H1 (cell line): ENCODE results near the gene SPTBN4. TPM values are rescaled to one million over a fixed set of nuclear protein-coding genes. Genes with fewer than 3 reads are reported as not detected.
A peak's percentile ranks its signal among the peaks of the same experiment; 100 is the strongest.

ENCODE experiments used
- CTCF ChIA-PET: fragments of 300-600 bp; sonication (Branson Sonifier 250); formaldehyde crosslinking; loops from one replicate; lab custom pipeline; 2021; ENCODE audit not compliant: partially characterized antibody; lab: Charles Lee
- POLR2A ChIA-PET: fragments of 300-600 bp; sonication (Branson Sonifier 250); formaldehyde crosslinking; loops from one replicate; lab custom pipeline; 2021; ENCODE audit warnings: inconsistent platforms; ENCODE audit not compliant: partially characterized antibody; lab: Charles Lee
- DNase-seq, 2 experiments: peaks; one replicate each; pipeline versions ENCODE4 v3.0.0 to v3.0.0-alpha.2; 2010 to 2022; ENCODE audit warnings: low spot score in 2 of 2, low read depth in 1 of 2, mixed read lengths in 1 of 2
- FAIRE-seq: peaks from 2 replicates; lab custom pipeline; 2011; peaks lifted over from hg19 to GRCh38; lab: Jason Lieb, UNC
- H2AFZ ChIP-seq: 2 replicates; pipeline ENCODE4 v1.8.1; 2012; ENCODE audit warnings: low read length, inconsistent platforms
- H2AK5ac ChIP-seq: 2 replicates; pipeline ENCODE4 v1.6.1; 2013; ENCODE audit warnings: low read depth, low read length
- H2BK120ac ChIP-seq: replicated peaks from 2 replicates; pipeline ENCODE3; 2013; ENCODE audit warnings: low read depth, low read length, inconsistent platforms
- H2BK12ac ChIP-seq: 2 replicates; pipeline ENCODE4 v1.6.1; 2013; ENCODE audit warnings: low read depth, low read length
- H2BK15ac ChIP-seq: 2 replicates; pipeline ENCODE4 v1.6.1; 2013; ENCODE audit warnings: low read length
- H2BK20ac ChIP-seq: 2 replicates; pipeline ENCODE4 v1.6.1; 2013; ENCODE audit warnings: low read length
- H2BK5ac ChIP-seq: 2 replicates; pipeline ENCODE4 v1.6.1; 2013; ENCODE audit warnings: low read depth, low read length
- H3K14ac ChIP-seq: 2 replicates; pipeline ENCODE4 v1.6.1; 2013; ENCODE audit warnings: inconsistent platforms; ENCODE audit not compliant: insufficient read length
- H3K18ac ChIP-seq: 2 replicates; pipeline ENCODE4 v1.6.1; 2013; ENCODE audit warnings: low read length; ENCODE audit errors: extremely low read depth
- H3K23ac ChIP-seq: 2 replicates; pipeline ENCODE4 v1.6.1; 2013; ENCODE audit warnings: inconsistent platforms; ENCODE audit not compliant: insufficient read length
- H3K23me2 ChIP-seq: 2 replicates; pipeline ENCODE4 v1.6.1; 2013; ENCODE audit warnings: low read depth, low read length
- H3K27ac ChIP-seq: 2 replicates; pipeline ENCODE4 v1.6.1; 2011; ENCODE audit warnings: low read depth, low read length, inconsistent platforms
- H3K27me3 ChIP-seq, 4 experiments: replicated peaks in 1 of 4; 1 replicate in 1 of 4; 2 replicates in 3 of 4; pipeline versions ENCODE4 v1.6.1 to v1.8.1; 2011 to 2013; ENCODE audit warnings: low read length in 3 of 4, mild to moderate bottlenecking in 3 of 4, inconsistent platforms in 2 of 4, mixed read lengths in 2 of 4, moderate library complexity in 1 of 4; ENCODE audit not compliant: control insufficient read depth in 3 of 4, insufficient read depth in 3 of 4; ENCODE audit errors: extremely low read depth in 1 of 4
- H3K36me3 ChIP-seq, 4 experiments: 2 replicates each; pipeline versions ENCODE4 v1.6.1 to v1.8.1; 2011 to 2013; ENCODE audit warnings: mild to moderate bottlenecking in 4 of 4, low read length in 3 of 4, moderate library complexity in 2 of 4, control low read depth in 1 of 4, inconsistent platforms in 1 of 4; ENCODE audit not compliant: insufficient read depth in 4 of 4, control insufficient read depth in 2 of 4
- H3K4ac ChIP-seq: replicated peaks from 2 replicates; pipeline ENCODE3; 2013; ENCODE audit warnings: low read length, low read depth, mixed read lengths, inconsistent platforms; ENCODE audit not compliant: insufficient read length
- H3K4me1 ChIP-seq, 4 experiments: replicated peaks in 1 of 4; 1 replicate in 1 of 4; 2 replicates in 3 of 4; pipeline versions ENCODE4 v1.6.1 to v1.8.1; 2011 to 2013; ENCODE audit warnings: low read length in 3 of 4, inconsistent platforms in 2 of 4, mixed read lengths in 1 of 4; ENCODE audit not compliant: insufficient read depth in 4 of 4, control insufficient read depth in 3 of 4
- H3K4me2 ChIP-seq, 2 experiments: 2 replicates each; pipeline versions ENCODE4 v1.6.1 to v1.8.1; 2011 to 2013; ENCODE audit warnings: low read depth in 2 of 2, low read length in 2 of 2, control low read depth in 1 of 2, inconsistent platforms in 1 of 2, mild to moderate bottlenecking in 1 of 2; ENCODE audit not compliant: insufficient read depth in 1 of 2
- H3K4me3 ChIP-seq, 4 experiments: fragments of 200-600, 300-600 bp in 1 of 4; sonication (generic), shearing (Covaris generic), sonication (Bioruptor Twin) in 1 of 4; 2 replicates each; pipeline versions ENCODE4 v1.5.1 to v1.8.1; 2011 to 2016; ENCODE audit warnings: low read length in 4 of 4, low read depth in 3 of 4, control low read depth in 2 of 4, inconsistent platforms in 2 of 4, mild to moderate bottlenecking in 2 of 4, mixed read lengths in 1 of 4, moderate library complexity in 1 of 4; ENCODE audit not compliant: insufficient read depth in 2 of 4; ENCODE audit errors: extremely low read depth in 1 of 4
- H3K56ac ChIP-seq: replicated peaks from 2 replicates; pipeline ENCODE3; 2013; ENCODE audit warnings: low read depth, mild to moderate bottlenecking, mixed read lengths, low read length, inconsistent platforms; ENCODE audit not compliant: insufficient read length
- H3K79me1 ChIP-seq: 2 replicates; pipeline ENCODE4 v1.6.1; 2013; ENCODE audit warnings: low read depth, low read length, control low read depth
- H3K79me2 ChIP-seq, 2 experiments: 2 replicates each; pipeline versions ENCODE4 v1.6.1 to v1.8.1; 2012 to 2013; ENCODE audit warnings: low read length in 2 of 2, mild to moderate bottlenecking in 2 of 2, inconsistent platforms in 1 of 2; ENCODE audit not compliant: insufficient read depth in 2 of 2, control insufficient read depth in 1 of 2
- H3K9ac ChIP-seq, 4 experiments: replicated peaks in 1 of 4; 1 replicate in 1 of 4; 2 replicates in 3 of 4; pipeline versions ENCODE4 v1.6.1 to v1.8.1; 2011 to 2013; ENCODE audit warnings: low read depth in 3 of 4, low read length in 3 of 4, control low read depth in 2 of 4, mild to moderate bottlenecking in 2 of 4, moderate library complexity in 2 of 4, inconsistent platforms in 1 of 4; ENCODE audit errors: extremely low read depth in 1 of 4
- H3K9me3 ChIP-seq, 2 experiments: 2 replicates each; pipeline versions ENCODE4 v1.6.1 to v1.8.1; 2012 to 2013; ENCODE audit warnings: mild to moderate bottlenecking in 2 of 2, moderate library complexity in 2 of 2, control low read depth in 1 of 2, inconsistent platforms in 1 of 2, low read depth in 1 of 2, low read length in 1 of 2, mixed read lengths in 1 of 2; ENCODE audit not compliant: insufficient read depth in 2 of 2
- H4K20me1 ChIP-seq, 2 experiments: replicated peaks in 1 of 2; 2 replicates each; pipeline versions ENCODE3 to v1.8.1; 2011 to 2013; ENCODE audit warnings: inconsistent platforms in 2 of 2, low read length in 2 of 2, mild to moderate bottlenecking in 1 of 2; ENCODE audit not compliant: insufficient read depth in 2 of 2, control insufficient read depth in 1 of 2
- H4K5ac ChIP-seq: 2 replicates; pipeline ENCODE4 v1.6.1; 2013; ENCODE audit warnings: low read length, low read depth, mixed read lengths, inconsistent platforms; ENCODE audit not compliant: insufficient read length
- H4K8ac ChIP-seq: 2 replicates; pipeline ENCODE4 v1.8.0; 2013; ENCODE audit warnings: mild to moderate bottlenecking, moderate library complexity, low read length, inconsistent platforms; ENCODE audit not compliant: insufficient read depth; ENCODE audit errors: extremely low read depth
- H4K91ac ChIP-seq: replicated peaks from 2 replicates; pipeline ENCODE3; 2013; ENCODE audit warnings: low read length, mixed read lengths, inconsistent platforms; ENCODE audit not compliant: insufficient read length
- EZH2 ChIP-seq: fragments of 200-600 bp; sonication (generic); IDR thresholded peaks from 2 replicates; pipeline ENCODE4 v1.7.1; 2012; ENCODE audit warnings: low read depth, mild to moderate bottlenecking, moderate library complexity, low read length, inconsistent platforms; ENCODE audit not compliant: severe bottlenecking
- NANOG ChIP-seq: IDR thresholded peaks from 2 replicates; pipeline ENCODE4 v1.6.1; 2011; ENCODE audit warnings: low read length, low read depth, mild to moderate bottlenecking, inconsistent platforms; ENCODE audit not compliant: insufficient read depth, poor library complexity, severe bottlenecking
- TCF12 ChIP-seq: IDR thresholded peaks from 2 replicates; pipeline ENCODE4 v1.6.1; 2011; ENCODE audit warnings: low read depth, mild to moderate bottlenecking, low read length
- YY1 ChIP-seq: IDR thresholded peaks from 2 replicates; pipeline ENCODE4 v1.6.1; 2011; ENCODE audit warnings: low read depth, mild to moderate bottlenecking, low read length
- WGBS, 2 experiments: shearing (Covaris generic) in 1 of 2; methylation state at CpG; one replicate each; pipeline versions ENCODE4 v1.1.6 to v1.1.7; 2013 to 2015; ENCODE audit warnings: low lambda C conversion rate in 2 of 2, mixed read lengths in 2 of 2, inconsistent platforms in 1 of 2, low coverage in 1 of 2, missing lambda C conversion rate in 1 of 2; ENCODE audit not compliant: insufficient replicate concordance in 2 of 2, insufficient coverage in 1 of 2, insufficient read length in 1 of 2; ENCODE audit errors: extremely low coverage in 1 of 2, missing lambda C conversion rate in 1 of 2; 5-methylcytosine and 5-hydroxymethylcytosine counted together
- polyA plus RNA-seq, 7 experiments: library from polyadenylated mRNA; depleted of rRNA in 3 of 7; stranded (reverse) in 5 of 7; unstranded in 2 of 7; fragments of >200 nt in 5 of 7; fragments of 200-250 nt in 2 of 7; gene quantifications; 1 replicate in 5 of 7; 2 replicates in 1 of 7; 4 replicates in 1 of 7; pipeline versions ENCODE4 v1.2.1 to v1.2.3, GENCODE V29; 2011 to 2013; ENCODE audit warnings: missing spikeins in 2 of 7, mixed read lengths in 2 of 7
- total RNA-seq: library from RNA; stranded (reverse); fragmentation: NEBNext Ultra II Directional; extraction: Animal tissue kit (Norgen Biotek cat#: 25700); gene quantifications from 2 replicates; pipeline ENCODE4 v1.2.1, GENCODE V29; 2021

The SPTBN4 gene
- total and polyA plus RNA-seq, 2 of the 8 experiments (the other 6 are each of a cell fraction or from before 2014, with no cell fraction given), result 1.9 to 3.0 TPM

DNA sequence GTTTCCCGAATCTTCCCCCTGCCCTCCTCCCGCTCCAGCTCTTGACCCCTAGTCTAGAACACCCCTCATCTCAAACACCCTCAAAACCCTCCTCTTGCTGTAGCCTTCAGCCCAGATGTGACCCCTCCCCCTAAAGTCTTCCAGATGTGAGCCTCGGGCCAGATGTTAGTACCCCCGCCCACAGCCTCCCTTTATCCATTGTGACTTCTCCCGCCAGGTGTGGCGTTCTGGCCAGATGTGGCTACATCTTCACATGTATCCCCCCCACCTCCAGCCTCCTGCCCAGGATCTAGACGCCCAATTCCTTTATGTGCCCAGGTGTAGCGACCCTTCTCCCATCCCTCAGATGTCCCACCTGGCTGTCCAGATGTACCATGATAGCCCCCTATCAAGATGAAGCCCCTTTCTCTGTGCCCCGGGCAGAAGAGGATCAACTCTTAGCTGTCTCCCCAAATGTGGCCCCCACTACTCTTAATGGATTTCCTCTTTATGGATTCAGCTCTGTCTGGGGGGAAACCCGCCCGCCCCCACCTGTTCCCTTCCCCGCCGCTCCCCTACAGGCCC, 133.9 kb downstream of the SPTBN4 start:
- Histone ChIP-seq H3K56ac (no peak overlapping the region), H3K9me3 (no peaks in the 10 kb centered on the region), H3K79me2 (no peaks in the 10 kb centered on the region), H3K4me3 (peak overlapping the region in 2 of 4 experiments; percentile 7 to 66; a peak in 4 of 8 replicates), H2BK20ac (no peak overlapping the region), H2AFZ (no peak overlapping the region), H2AK5ac (no peak overlapping the region), H2BK15ac (no peak overlapping the region), H2BK5ac (no peak overlapping the region), H3K14ac (no peak overlapping the region), H3K27me3 (peaks cover 19 to 56% (median 49%) of the 10 kb centered on the region in 4 experiments), H3K23me2 (peaks cover 25% of the 10 kb centered on the region; the same call in 1 of the 2 replicates), H3K27ac (no peak overlapping the region), H3K79me1 (0 out of 2 replicates have a peak, but pooled peaks cover 2% of the 10 kb centered on the region), H3K36me3 (no peaks in the 10 kb centered on the region; a peak in 1 of 8 replicates), H3K9ac (no peak overlapping the region), H3K4me2 (peak overlapping the region; percentile 75 to 84; a peak in 3 of 4 replicates), H2BK12ac (no peak overlapping the region), H3K4ac (no peak overlapping the region), H3K4me1 (peaks cover 9 to 40% (median 26%) of the 10 kb centered on the region in 4 experiments), H4K20me1 (peaks cover 7 to 8% of the 10 kb centered on the region in 2 experiments), H4K8ac (no peak overlapping the region), H3K23ac (no peak overlapping the region), H4K5ac (no peak overlapping the region), H3K18ac (no peak overlapping the region), H2BK120ac (no peak overlapping the region), H4K91ac (no peak overlapping the region)
- CTCF ChIA-PET, result interaction anchor here (0.6 to 11.3 kb wide), 13 partner anchors 9 to 79 kb away, joined by 3 to 100 read pairs (median 6); no protein-coding TSS in a partner anchor
- no peak for DNase-seq
- FAIRE-seq, result no peak
- TF ChIP-seq NANOG, result no peak
- TF ChIP-seq EZH2, result peak; percentile 29
- 0 out of 2 replicates have a peak, but pooled peaks have one; percentile 44 for TF ChIP-seq TCF12
- TF ChIP-seq YY1, result no peak
- POLR2A ChIA-PET, result interaction anchor here (0.7 kb wide), 1 partner anchor 13 kb away, joined by 4 read pairs; no protein-coding TSS in a partner anchor
- 42% methylated on average over 9 of the region's 13 CpGs; no CpG with 5 or more reads in 1 of the 2 experiments for WGBS, 2 experiments
